HCT116 (cell line): Measurements from ENCODE around the gene FNDC8. TPM values are rescaled to one million over a fixed set of nuclear protein-coding genes. Genes with fewer than 3 reads are reported as not detected.

ENCODE experiments used
- ATAC-seq: fragments of 200-7000 bp; cut with Tn5 transposase; 2 replicates; pipeline ENCODE4 v1.9.1; 2020; ENCODE audit warnings: mild to moderate bottlenecking, moderate library complexity
- BruUV-seq: library from RNA; stranded (reverse); fragments of 400-500 nt; replicated peaks from 2 replicates; lab custom pipeline; 2021; lab: Mats Ljungman, UMichigan
- CTCF ChIA-PET: fragments of 300-600 bp; sonication (Branson Sonifier 250); formaldehyde crosslinking; loops from one replicate; lab custom pipeline; 2021; ENCODE audit warnings: antibody characterized with exemption; lab: Charles Lee
- POLR2A ChIA-PET: fragments of 300-600, 350-600 bp; sonication (Branson Sonifier 250); formaldehyde crosslinking; loops from one replicate; lab custom pipeline; 2021; ENCODE audit warnings: antibody characterized with exemption; lab: Charles Lee
- RAD21 ChIA-PET, 2 experiments: fragments of 300-600 bp; sonication (Branson Sonifier 250); formaldehyde crosslinking; loops; one replicate each; lab custom pipeline; 2023; ENCODE audit warnings: low total read pairs in 2 of 2; ENCODE audit not compliant: uncharacterized antibody in 2 of 2, unreplicated experiment in 2 of 2, low non-redundant PET in 1 of 2; lab: Charles Lee
- DNase-seq: peaks from one replicate; pipeline ENCODE4 v3.0.0-alpha.2; 2010; ENCODE audit warnings: low read depth, low spot score
- H2AFZ ChIP-seq: fragments of 200-600 bp; shearing (Covaris generic), sonication (generic); 2 replicates; pipeline ENCODE4 v1.6.1; 2017; ENCODE audit warnings: low read depth, mixed run types, mixed read lengths, antibody characterized with exemption, low read length; ENCODE audit not compliant: poor library complexity, severe bottlenecking
- H3K27ac ChIP-seq: 2 replicates; pipeline ENCODE4 v1.5.1; 2012; ENCODE audit warnings: low read depth, low read length
- H3K27me3 ChIP-seq: fragments of 200-600 bp; sonication (generic); 2 replicates; pipeline ENCODE4 v1.6.1; 2016; ENCODE audit warnings: mixed run types, low read length, mixed read lengths; ENCODE audit not compliant: insufficient read depth
- H3K36me3 ChIP-seq, 2 experiments: fragments of 200-500 bp in 1 of 2; fragments of 200-600 bp in 1 of 2; sonication (Bioruptor generic) in 1 of 2; sonication (generic) in 1 of 2; 2 replicates each; pipeline versions ENCODE4 v1.5.1 to v1.6.1; 2014 to 2016; ENCODE audit warnings: low read length in 2 of 2, inconsistent platforms in 1 of 2, mixed read lengths in 1 of 2, mixed run types in 1 of 2; ENCODE audit not compliant: insufficient read depth in 2 of 2, control insufficient read depth in 1 of 2
- H3K4me1 ChIP-seq, 2 experiments: fragments of 200-600 bp in 1 of 2; sonication (generic) in 1 of 2; 2 replicates each; pipeline versions ENCODE4 v1.5.1 to v1.6.1; 2012 to 2017; ENCODE audit warnings: low read length in 2 of 2, inconsistent platforms in 1 of 2, mild to moderate bottlenecking in 1 of 2, mixed read lengths in 1 of 2, mixed run types in 1 of 2, moderate library complexity in 1 of 2; ENCODE audit not compliant: insufficient read depth in 2 of 2, control insufficient read depth in 1 of 2
- H3K4me2 ChIP-seq: fragments of 200-600 bp; sonication (generic); 2 replicates; pipeline ENCODE4 v1.6.1; 2017; ENCODE audit warnings: mixed run types, low read length, mixed read lengths
- H3K4me3 ChIP-seq, 2 experiments: fragments of 200-600 bp in 1 of 2; sonication (generic) in 1 of 2; replicated peaks in 1 of 2; 2 replicates each; pipeline ENCODE4 v1.5.1; 2011 to 2016; ENCODE audit warnings: low read length in 2 of 2, control low read depth in 1 of 2, low read depth in 1 of 2, mild to moderate bottlenecking in 1 of 2, mixed read lengths in 1 of 2, mixed run types in 1 of 2
- H3K79me2 ChIP-seq: fragments of 200-600 bp; sonication (generic); 2 replicates; pipeline ENCODE4 v1.6.1; 2017; ENCODE audit warnings: mild to moderate bottlenecking, mixed run types, low read length, moderate library complexity, mixed read lengths; ENCODE audit not compliant: insufficient read depth
- H3K9ac ChIP-seq: fragments of 200-600 bp; sonication (generic); 2 replicates; pipeline ENCODE4 v1.6.1; 2016; ENCODE audit warnings: low read length, mixed read lengths
- H3K9me2 ChIP-seq: fragments of 200-600 bp; sonication (generic), shearing (Covaris generic); 2 replicates; pipeline ENCODE4 v1.6.1; 2017; ENCODE audit warnings: mixed run types, mild to moderate bottlenecking, moderate library complexity; ENCODE audit not compliant: insufficient read depth
- H3K9me3 ChIP-seq, 2 experiments: fragments of 200-500 bp in 1 of 2; fragments of 200-600 bp in 1 of 2; sonication (Bioruptor generic) in 1 of 2; sonication (generic) in 1 of 2; 2 replicates each; pipeline ENCODE4 v1.6.1; 2014 to 2017; ENCODE audit warnings: low read length in 2 of 2, mixed read lengths in 2 of 2, inconsistent platforms in 1 of 2, low read depth in 1 of 2, mild to moderate bottlenecking in 1 of 2, mixed run types in 1 of 2, moderate library complexity in 1 of 2; ENCODE audit not compliant: control insufficient read depth in 1 of 2, insufficient read depth in 1 of 2
- H4K20me1 ChIP-seq: fragments of 200-600 bp; sonication (generic), shearing (Covaris generic); 2 replicates; pipeline ENCODE4 v1.6.1; 2017; ENCODE audit warnings: mixed run types, mild to moderate bottlenecking, moderate library complexity; ENCODE audit not compliant: insufficient read depth
- CEBPB ChIP-seq: IDR thresholded peaks from 2 replicates; pipeline ENCODE4 v1.6.1; 2012; ENCODE audit warnings: low read depth
- EGR1 ChIP-seq: IDR thresholded peaks from 2 replicates; pipeline ENCODE4 v1.6.1; 2012; ENCODE audit warnings: low read depth
- EZH2phosphoT487 ChIP-seq: fragments of 200-600 bp; IDR thresholded peaks from 2 replicates; pipeline ENCODE4 v1.6.1; 2018; ENCODE audit warnings: antibody characterized with exemption, borderline replicate concordance
- JUND ChIP-seq: IDR thresholded peaks from 2 replicates; pipeline ENCODE4 v1.6.1; 2012
- MAX ChIP-seq: IDR thresholded peaks from 2 replicates; pipeline ENCODE4 v1.6.1; 2012
- POLR2AphosphoS5 ChIP-seq: IDR thresholded peaks from 2 replicates; pipeline ENCODE4 v1.6.1; 2011; ENCODE audit warnings: mild to moderate bottlenecking, low read depth, low read length, moderate library complexity
- RAD21 ChIP-seq: IDR thresholded peaks from 2 replicates; pipeline ENCODE4 v1.6.1; 2012; ENCODE audit warnings: low read depth, mild to moderate bottlenecking
- REST ChIP-seq: IDR thresholded peaks from 2 replicates; pipeline ENCODE4 v1.6.1; 2012; ENCODE audit warnings: low read depth
- SIN3A ChIP-seq: IDR thresholded peaks from 2 replicates; pipeline ENCODE4 v1.6.1; 2012; ENCODE audit warnings: low read depth
- SP1 ChIP-seq: IDR thresholded peaks from 2 replicates; pipeline ENCODE4 v1.6.1; 2012; ENCODE audit warnings: low read depth
- SRF ChIP-seq: IDR thresholded peaks from 2 replicates; pipeline ENCODE4 v1.6.1; 2012; ENCODE audit warnings: low read depth
- intact Hi-C: fragments of 100-400 bp; cut with micrococcal nuclease; formaldehyde crosslinking; loops from 2 replicates; pipeline ENCODE4 v1.10.0; 2022
- total RNA-seq: library from RNA; stranded (reverse); gene quantifications from one replicate; pipeline ENCODE4 v1.2.1, GENCODE V29; 2021; ENCODE audit not compliant: unreplicated experiment
- TF ChIP-seq, protein P1 (sequence below), 3 experiments: fragments of 200-600 bp in 1 of 3; sonication (generic) in 1 of 3; IDR thresholded peaks in 2 of 3; conservative IDR thresholded peaks in 1 of 3; 2 replicates each; pipeline ENCODE4 v1.5.1; 2012 to 2017; ENCODE audit warnings: low read depth in 2 of 3, low read length in 2 of 3, antibody characterized with exemption in 1 of 3, borderline replicate concordance in 1 of 3, control low read depth in 1 of 3, mild to moderate bottlenecking in 1 of 3, mixed read lengths in 1 of 3, mixed run types in 1 of 3, moderate library complexity in 1 of 3; ENCODE audit not compliant: insufficient read depth in 1 of 3
- TF ChIP-seq, protein P2 (sequence below): IDR thresholded peaks from 2 replicates; pipeline ENCODE4 v1.6.1; 2012
- TF ChIP-seq, protein P3 (sequence below): IDR thresholded peaks from 2 replicates; pipeline ENCODE4 v1.6.1; 2011; ENCODE audit warnings: mild to moderate bottlenecking, low read length, moderate library complexity; ENCODE audit not compliant: insufficient replicate concordance; ENCODE audit errors: extremely low read depth

FNDC8 gene
- total RNA-seq, 1 experiment from 2014 or later = not detected

GRCh38 chr17:35152421-35153140, 31.2 kb downstream of the FNDC8 start:
- ChIA-PET POLR2A (no interaction called here), CTCF (no interaction called here), RAD21 (no interaction called here)
- no peaks in the 10 kb centered on the region for H3K9me2 ChIP-seq
- no peak for ATAC-seq
- H3K4me3 ChIP-seq = no peak overlapping the region
- no peak for DNase-seq
- no peaks in the 10 kb centered on the region for H3K79me2 ChIP-seq
- no peak overlapping the region for H2AFZ ChIP-seq
- no TSS peak for BruUV-seq
- H3K9me3 ChIP-seq = no peaks in the 10 kb centered on the region
- intact Hi-C loops = no loop called here
- no peaks in the 10 kb centered on the region for H3K4me1 ChIP-seq
- no peaks in the 10 kb centered on the region for H3K27me3 ChIP-seq
- no peak overlapping the region for H3K9ac ChIP-seq
- H3K4me2 ChIP-seq = no peak overlapping the region
- H3K36me3 ChIP-seq = no peaks in the 10 kb centered on the region
- no peak overlapping the region for H3K27ac ChIP-seq
- H4K20me1 ChIP-seq = no peaks in the 10 kb centered on the region
- TF ChIP-seq MAX (no peak), POLR2AphosphoS5 (no peak), SIN3A (no peak), SP1 (no peak), EGR1 (no peak), EZH2phosphoT487 (no peak), JUND (no peak), REST (no peak), CEBPB (no peak), RAD21 (no peak), SRF (no peak)
- TF ChIP-seq, protein P1, sequence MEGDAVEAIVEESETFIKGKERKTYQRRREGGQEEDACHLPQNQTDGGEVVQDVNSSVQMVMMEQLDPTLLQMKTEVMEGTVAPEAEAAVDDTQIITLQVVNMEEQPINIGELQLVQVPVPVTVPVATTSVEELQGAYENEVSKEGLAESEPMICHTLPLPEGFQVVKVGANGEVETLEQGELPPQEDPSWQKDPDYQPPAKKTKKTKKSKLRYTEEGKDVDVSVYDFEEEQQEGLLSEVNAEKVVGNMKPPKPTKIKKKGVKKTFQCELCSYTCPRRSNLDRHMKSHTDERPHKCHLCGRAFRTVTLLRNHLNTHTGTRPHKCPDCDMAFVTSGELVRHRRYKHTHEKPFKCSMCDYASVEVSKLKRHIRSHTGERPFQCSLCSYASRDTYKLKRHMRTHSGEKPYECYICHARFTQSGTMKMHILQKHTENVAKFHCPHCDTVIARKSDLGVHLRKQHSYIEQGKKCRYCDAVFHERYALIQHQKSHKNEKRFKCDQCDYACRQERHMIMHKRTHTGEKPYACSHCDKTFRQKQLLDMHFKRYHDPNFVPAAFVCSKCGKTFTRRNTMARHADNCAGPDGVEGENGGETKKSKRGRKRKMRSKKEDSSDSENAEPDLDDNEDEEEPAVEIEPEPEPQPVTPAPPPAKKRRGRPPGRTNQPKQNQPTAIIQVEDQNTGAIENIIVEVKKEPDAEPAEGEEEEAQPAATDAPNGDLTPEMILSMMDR (IDR thresholded peaks at IDR 0.05 in 2 of 3, conservative IDR thresholded peaks at IDR 0.05 in 1 of 3; ENCODE audit: borderline replicate concordance in 1 of 3, insufficient read depth in 1 of 3, low read depth in 2 of 3, low read length in 2 of 3) = no peak
- TF ChIP-seq, protein P2, sequence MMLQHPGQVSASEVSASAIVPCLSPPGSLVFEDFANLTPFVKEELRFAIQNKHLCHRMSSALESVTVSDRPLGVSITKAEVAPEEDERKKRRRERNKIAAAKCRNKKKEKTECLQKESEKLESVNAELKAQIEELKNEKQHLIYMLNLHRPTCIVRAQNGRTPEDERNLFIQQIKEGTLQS = no peak
- TF ChIP-seq, protein P3, sequence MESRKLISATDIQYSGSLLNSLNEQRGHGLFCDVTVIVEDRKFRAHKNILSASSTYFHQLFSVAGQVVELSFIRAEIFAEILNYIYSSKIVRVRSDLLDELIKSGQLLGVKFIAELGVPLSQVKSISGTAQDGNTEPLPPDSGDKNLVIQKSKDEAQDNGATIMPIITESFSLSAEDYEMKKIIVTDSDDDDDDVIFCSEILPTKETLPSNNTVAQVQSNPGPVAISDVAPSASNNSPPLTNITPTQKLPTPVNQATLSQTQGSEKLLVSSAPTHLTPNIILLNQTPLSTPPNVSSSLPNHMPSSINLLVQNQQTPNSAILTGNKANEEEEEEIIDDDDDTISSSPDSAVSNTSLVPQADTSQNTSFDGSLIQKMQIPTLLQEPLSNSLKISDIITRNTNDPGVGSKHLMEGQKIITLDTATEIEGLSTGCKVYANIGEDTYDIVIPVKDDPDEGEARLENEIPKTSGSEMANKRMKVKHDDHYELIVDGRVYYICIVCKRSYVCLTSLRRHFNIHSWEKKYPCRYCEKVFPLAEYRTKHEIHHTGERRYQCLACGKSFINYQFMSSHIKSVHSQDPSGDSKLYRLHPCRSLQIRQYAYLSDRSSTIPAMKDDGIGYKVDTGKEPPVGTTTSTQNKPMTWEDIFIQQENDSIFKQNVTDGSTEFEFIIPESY = no peak
- TF ChIP-seq, all 23 proteins: peak for 0
